IMR-90 (cell line): ENCODE measurements around the gene CMIP. TPM values are rescaled to one million over a fixed set of nuclear protein-coding genes. Genes with fewer than 3 reads are reported as not detected.

Experiments
- ATAC-seq: fragments of 200-7000 bp; cut with Tn5 transposase; 2 replicates; pipeline ENCODE4 v1.9.1; 2020; ENCODE audit warnings: low read depth, mild to moderate bottlenecking, moderate library complexity
- BruUV-seq: library from RNA; stranded (reverse); fragments of 400-500 nt; replicated peaks from 2 replicates; lab custom pipeline; 2021; lab: Mats Ljungman, UMichigan
- CTCF ChIA-PET: fragments of 300-600 bp; formaldehyde crosslinking; extraction: SDS; loops from one replicate; lab custom pipeline; 2021; ENCODE audit warnings: antibody characterized with exemption; lab: Yijun Ruan, JAX
- POLR2A ChIA-PET: fragments of 300-600 bp; sonication (Branson Sonifier 250); formaldehyde crosslinking; loops from one replicate; lab custom pipeline; 2022; ENCODE audit warnings: antibody characterized with exemption; ENCODE audit not compliant: unreplicated experiment; lab: Charles Lee
- DNase-seq: peaks from one replicate; pipeline ENCODE4 v3.0.0; 2013
- H2AFZ ChIP-seq: replicated peaks from 2 replicates; pipeline ENCODE3; 2013; ENCODE audit warnings: low read length, mild to moderate bottlenecking; ENCODE audit not compliant: poor library complexity
- H2AK5ac ChIP-seq: 2 replicates; pipeline ENCODE4 v1.6.1; 2013; ENCODE audit warnings: low read depth, low read length, inconsistent platforms
- H2AK9ac ChIP-seq: replicated peaks from 2 replicates; pipeline ENCODE3; 2013; ENCODE audit warnings: mild to moderate bottlenecking, low read depth, low read length, moderate library complexity; ENCODE audit not compliant: poor library complexity
- H2BK120ac ChIP-seq: 2 replicates; pipeline ENCODE4 v1.6.1; 2013; ENCODE audit warnings: low read depth, low read length, inconsistent platforms
- H2BK15ac ChIP-seq: 3 replicates; pipeline ENCODE4 v1.6.1; 2013; ENCODE audit warnings: low read depth, low read length, inconsistent platforms
- H2BK20ac ChIP-seq: 2 replicates; pipeline ENCODE4 v1.6.1; 2013; ENCODE audit warnings: low read depth, mild to moderate bottlenecking, inconsistent platforms, low read length, moderate library complexity
- H2BK5ac ChIP-seq: 2 replicates; pipeline ENCODE4 v1.6.1; 2013; ENCODE audit warnings: mild to moderate bottlenecking, low read depth, low read length, inconsistent platforms; ENCODE audit not compliant: poor library complexity, severe bottlenecking
- H3K14ac ChIP-seq: replicated peaks from 2 replicates; pipeline ENCODE4 v1.6.1; 2013; ENCODE audit warnings: low read depth, low read length, inconsistent platforms
- H3K18ac ChIP-seq: 2 replicates; pipeline ENCODE4 v1.6.1; 2013; ENCODE audit warnings: low read depth, low read length, control low read depth
- H3K23ac ChIP-seq: 2 replicates; pipeline ENCODE4 v1.6.1; 2013; ENCODE audit warnings: low read depth, low read length, inconsistent platforms
- H3K27ac ChIP-seq: 2 replicates; pipeline ENCODE4 v1.5.1; 2013; ENCODE audit warnings: mild to moderate bottlenecking, control low read depth, low read length; ENCODE audit not compliant: insufficient read depth
- H3K27me3 ChIP-seq: 2 replicates; pipeline ENCODE4 v1.6.1; 2013; ENCODE audit warnings: low read length; ENCODE audit not compliant: control insufficient read depth, insufficient read depth
- H3K36me3 ChIP-seq: 2 replicates; pipeline ENCODE4 v1.6.1; 2013; ENCODE audit warnings: low read length, mixed read lengths; ENCODE audit not compliant: control insufficient read depth, insufficient read depth
- H3K4ac ChIP-seq: 2 replicates; pipeline ENCODE4 v1.6.1; 2013; ENCODE audit warnings: low read depth, low read length, inconsistent platforms
- H3K4me1 ChIP-seq: 2 replicates; pipeline ENCODE4 v1.6.1; 2013; ENCODE audit warnings: low read length, mixed read lengths; ENCODE audit not compliant: control insufficient read depth, insufficient read depth
- H3K4me2 ChIP-seq: 2 replicates; pipeline ENCODE4 v1.6.1; 2013; ENCODE audit warnings: low read depth, mild to moderate bottlenecking, control low read depth, low read length, moderate library complexity
- H3K4me3 ChIP-seq: 2 replicates; pipeline ENCODE4 v1.5.1; 2013; ENCODE audit warnings: low read depth, mild to moderate bottlenecking, control low read depth, low read length, moderate library complexity; ENCODE audit not compliant: insufficient read depth
- H3K56ac ChIP-seq: 2 replicates; pipeline ENCODE4 v1.6.1; 2013; ENCODE audit warnings: low read length, inconsistent platforms; ENCODE audit not compliant: insufficient read depth; ENCODE audit errors: extremely low read depth
- H3K79me1 ChIP-seq, 2 experiments: 2 replicates each; pipeline ENCODE4 v1.6.1; 2013; ENCODE audit warnings: low read length in 2 of 2, inconsistent platforms in 1 of 2, low read depth in 1 of 2
- H3K9ac ChIP-seq: 2 replicates; pipeline ENCODE4 v1.6.1; 2013; ENCODE audit warnings: low read depth, low read length, control low read depth
- H3K9me1 ChIP-seq: 2 replicates; pipeline ENCODE4 v1.6.1; 2013; ENCODE audit warnings: low read length, inconsistent platforms; ENCODE audit not compliant: insufficient read depth
- H3K9me3 ChIP-seq: 2 replicates; pipeline ENCODE4 v1.6.1; 2013; ENCODE audit warnings: low read length; ENCODE audit not compliant: control insufficient read depth, insufficient read depth
- H4K20me1 ChIP-seq: 2 replicates; pipeline ENCODE4 v1.6.1; 2013; ENCODE audit warnings: low read length, inconsistent platforms; ENCODE audit not compliant: insufficient read depth
- H4K5ac ChIP-seq: 2 replicates; pipeline ENCODE4 v1.6.1; 2013; ENCODE audit warnings: mild to moderate bottlenecking, low read depth, low read length, control low read depth
- H4K8ac ChIP-seq, 2 experiments: 2 replicates each; pipeline ENCODE4 v1.6.1; 2013; ENCODE audit warnings: low read depth in 2 of 2, low read length in 2 of 2, control low read depth in 1 of 2, inconsistent platforms in 1 of 2
- H4K91ac ChIP-seq: 2 replicates; pipeline ENCODE4 v1.6.1; 2013; ENCODE audit warnings: low read depth, low read length, inconsistent platforms; ENCODE audit not compliant: insufficient read depth
- MAFK ChIP-seq: IDR thresholded peaks from 2 replicates; pipeline ENCODE4 v1.6.1; 2012; ENCODE audit warnings: low read depth, low read length, improper control_type of control experiment
- MAZ ChIP-seq: IDR thresholded peaks from 2 replicates; pipeline ENCODE4 v1.6.1; 2012; ENCODE audit warnings: low read depth, mild to moderate bottlenecking, low read length, improper control_type of control experiment, moderate library complexity, borderline replicate concordance
- WGBS, 2 experiments: methylation state at CpG; one replicate each; pipeline versions ENCODE4 v1.1.5 to v1.1.7; 2013; ENCODE audit warnings: missing lambda C conversion rate in 2 of 2; ENCODE audit not compliant: insufficient read length in 1 of 2; ENCODE audit errors: extremely low coverage in 2 of 2; 5-methylcytosine and 5-hydroxymethylcytosine counted together
- dilution Hi-C: fragments of 300-500 bp; cut with HindIII; formaldehyde crosslinking; loops from one replicate; pipeline ENCODE4 v1.14.3; 2018; ENCODE audit warnings: low sequenced_read_pairs; ENCODE audit not compliant: unreplicated experiment
- in situ Hi-C: fragments of 300-500 bp; cut with MboI; formaldehyde crosslinking; loops from 3 replicates; pipeline ENCODE4 v1.14.3; 2019; ENCODE audit warnings: low sequenced_read_pairs, inconsistent platforms, mixed read lengths
- intact Hi-C: fragments of 100-400 bp; cut with micrococcal nuclease; formaldehyde crosslinking; loops from 2 replicates; pipeline ENCODE4 v1.10.0; 2022
- polyA plus RNA-seq, 3 experiments: library from polyadenylated mRNA; depleted of rRNA; stranded (reverse); fragments of >200 nt; gene quantifications; 2 replicates each; pipeline ENCODE4 v1.2.3, GENCODE V29; 2012; ENCODE audit warnings: low replicate concordance in 1 of 3
- total RNA-seq: library from RNA; depleted of rRNA; stranded (reverse); fragments of >200 nt; gene quantifications from 2 replicates; pipeline ENCODE4 v1.2.3, GENCODE V29; 2012

The CMIP gene
- total and polyA plus RNA-seq, 2 of the 4 experiments (the other 2 are of a cell fraction) = 3.2 to 11.6 TPM

DNA sequence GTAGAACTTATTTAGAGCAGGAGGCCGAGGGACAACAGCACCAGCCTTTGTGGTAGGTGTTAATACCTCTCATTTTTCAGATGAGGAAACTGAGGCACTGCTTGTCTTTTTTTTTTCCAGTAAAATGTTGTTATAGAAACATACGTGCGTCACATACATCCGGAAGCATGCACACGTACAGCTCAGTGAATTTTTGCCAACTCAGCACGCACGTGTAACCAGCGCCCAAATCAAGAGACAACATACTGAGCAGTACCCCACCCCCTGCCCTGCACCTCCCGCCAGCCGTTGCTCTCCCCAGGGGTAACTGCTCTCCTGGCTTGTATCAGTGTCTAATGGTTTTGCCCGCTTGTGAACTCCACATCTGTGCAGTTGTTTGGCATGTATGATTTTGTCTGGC lies 92.0 kb downstream of the CMIP start:
- Histone ChIP-seq H2BK20ac (no peak overlapping the region), H3K9ac (no peak overlapping the region), H3K79me1 (peaks cover 38 to 61% of the 10 kb centered on the region in 2 experiments), H2AK9ac (no peak overlapping the region), H4K8ac (no peak overlapping the region), H3K9me1 (peaks cover 15% of the 10 kb centered on the region; the same call in 1 of the 2 replicates), H3K4me1 (peaks cover 10% of the 10 kb centered on the region), H3K18ac (no peak overlapping the region), H3K14ac (no peak overlapping the region), H3K9me3 (no peaks in the 10 kb centered on the region), H3K4me2 (no peak overlapping the region), H4K20me1 (peaks cover 62% of the 10 kb centered on the region), H3K27ac (no peak overlapping the region), H2AK5ac (no peak overlapping the region), H3K23ac (no peak overlapping the region), H3K56ac (no peak overlapping the region), H3K4me3 (no peak overlapping the region), H3K4ac (no peak overlapping the region), H3K27me3 (no peaks in the 10 kb centered on the region), H4K5ac (no peak overlapping the region), H3K36me3 (no peaks in the 10 kb centered on the region), H4K91ac (no peak overlapping the region), H2BK5ac (no peak overlapping the region), H2BK120ac (no peak overlapping the region), H2BK15ac (no peak overlapping the region), H2AFZ (no peak overlapping the region)
- WGBS, 2 experiments = no CpG with 5 or more reads among the region's 11 CpGs
- dilution Hi-C loops (no loop called here), in situ Hi-C loops (no loop called here), intact Hi-C loops (no loop called here)
- no peak for DNase-seq
- POLR2A ChIA-PET = no interaction called here
- no peak for TF ChIP-seq MAZ
- peak; percentile 81 for TF ChIP-seq MAFK
- CTCF ChIA-PET = no interaction called here
- BruUV-seq = no TSS peak
- no peak for ATAC-seq
